HG02943 (cell line): ENCODE measurements around the gene SELENON.

Experiments used
- ATAC-seq: cut with Tn5 transposase; IDR thresholded peaks from one replicate; pipeline ENCODE4 v1.9.1; 2021; ENCODE audit warnings: mild to moderate bottlenecking, low read depth, moderate library complexity; ENCODE audit not compliant: unreplicated experiment

The SELENON gene, protein sequence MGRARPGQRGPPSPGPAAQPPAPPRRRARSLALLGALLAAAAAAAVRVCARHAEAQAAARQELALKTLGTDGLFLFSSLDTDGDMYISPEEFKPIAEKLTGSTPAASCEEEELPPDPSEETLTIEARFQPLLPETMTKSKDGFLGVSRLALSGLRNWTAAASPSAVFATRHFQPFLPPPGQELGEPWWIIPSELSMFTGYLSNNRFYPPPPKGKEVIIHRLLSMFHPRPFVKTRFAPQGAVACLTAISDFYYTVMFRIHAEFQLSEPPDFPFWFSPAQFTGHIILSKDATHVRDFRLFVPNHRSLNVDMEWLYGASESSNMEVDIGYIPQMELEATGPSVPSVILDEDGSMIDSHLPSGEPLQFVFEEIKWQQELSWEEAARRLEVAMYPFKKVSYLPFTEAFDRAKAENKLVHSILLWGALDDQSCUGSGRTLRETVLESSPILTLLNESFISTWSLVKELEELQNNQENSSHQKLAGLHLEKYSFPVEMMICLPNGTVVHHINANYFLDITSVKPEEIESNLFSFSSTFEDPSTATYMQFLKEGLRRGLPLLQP

DNA sequence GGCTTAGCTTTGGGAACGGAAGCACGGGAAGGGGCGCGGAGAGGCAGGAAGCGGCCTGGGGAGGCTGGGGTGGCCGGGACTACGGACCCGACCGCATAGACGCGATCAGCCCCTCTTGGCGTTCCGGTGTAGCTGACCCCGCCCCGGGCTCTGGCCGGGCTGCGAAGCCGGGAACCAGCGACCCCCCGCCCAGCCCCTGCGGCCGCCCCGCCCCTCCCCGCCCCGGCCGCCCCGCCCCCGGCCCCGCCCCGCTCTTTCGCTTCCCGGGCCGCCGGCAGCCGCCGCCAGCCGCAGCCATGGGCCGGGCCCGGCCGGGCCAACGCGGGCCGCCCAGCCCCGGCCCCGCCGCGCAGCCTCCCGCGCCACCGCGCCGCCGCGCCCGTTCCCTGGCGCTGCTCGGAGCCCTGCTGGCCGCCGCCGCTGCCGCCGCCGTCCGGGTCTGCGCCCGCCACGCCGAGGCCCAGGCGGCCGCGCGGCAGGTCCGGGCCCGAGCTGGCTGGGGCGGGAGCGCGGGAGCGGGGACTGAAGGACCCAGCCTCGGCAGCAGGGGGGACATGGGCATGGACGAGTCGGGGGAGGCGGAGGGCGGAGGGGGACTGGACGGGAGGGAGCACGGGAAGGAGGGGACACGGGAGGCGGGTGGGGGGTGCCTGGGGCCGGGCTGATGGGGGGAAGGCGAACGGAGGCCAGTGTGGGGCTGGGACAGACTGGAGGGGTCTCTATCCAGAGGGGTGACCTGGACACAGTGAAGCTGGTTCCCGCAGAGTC, at the start of gene SELENON:
TSS of gene SELENON (plus strand) at position 259 of the 768 bp plus-strand sequence. CDS start at position 297, 38 bp downstream.
- ATAC-seq: no peak

DNA sequence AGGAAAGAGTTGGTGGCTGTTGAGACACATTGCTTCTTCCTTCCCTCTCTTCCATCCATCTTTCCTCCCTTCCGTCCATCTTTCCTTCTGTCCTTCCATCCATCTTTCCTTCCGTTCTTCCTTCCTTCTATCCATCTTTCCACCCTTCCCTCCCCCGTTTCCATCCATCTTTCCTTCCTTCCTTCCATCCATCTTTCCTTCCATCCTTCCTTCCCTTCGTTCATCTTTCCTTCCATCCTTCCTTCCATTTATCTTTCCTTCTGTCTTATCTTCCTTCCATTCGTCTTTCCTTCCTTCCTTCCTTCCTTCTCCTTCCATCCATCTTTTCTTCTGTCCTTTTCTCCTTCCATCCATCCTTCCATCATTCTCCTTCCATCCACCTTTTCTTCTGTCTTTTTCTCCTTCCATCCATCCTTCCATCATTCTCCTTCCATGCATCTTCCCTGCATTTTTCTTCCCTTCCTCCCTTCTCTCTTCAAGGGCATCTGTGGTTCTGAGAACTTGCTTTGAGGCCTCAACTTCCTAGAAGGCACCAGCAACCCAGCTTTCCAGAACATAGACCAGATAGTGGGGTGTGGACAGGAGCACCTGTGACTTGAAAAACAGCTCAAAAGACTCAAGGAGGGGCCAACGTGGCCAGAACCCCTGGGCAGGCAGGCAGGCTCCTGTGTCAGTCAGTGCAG, 48.9 kb upstream of the SELENON start:
- ATAC-seq: no peak

GRCh38 chr1:25754470-25755181, 45.4 kb upstream of the SELENON start:
- no peak for ATAC-seq

GRCh38 chr1:25755475-25756125, 44.4 kb upstream of the SELENON start:
- no peak for ATAC-seq

- ATAC-seq: no peak
Observed at GRCh38 chr1:25756215-25756614, 43.8 kb upstream of the SELENON start.

DNA sequence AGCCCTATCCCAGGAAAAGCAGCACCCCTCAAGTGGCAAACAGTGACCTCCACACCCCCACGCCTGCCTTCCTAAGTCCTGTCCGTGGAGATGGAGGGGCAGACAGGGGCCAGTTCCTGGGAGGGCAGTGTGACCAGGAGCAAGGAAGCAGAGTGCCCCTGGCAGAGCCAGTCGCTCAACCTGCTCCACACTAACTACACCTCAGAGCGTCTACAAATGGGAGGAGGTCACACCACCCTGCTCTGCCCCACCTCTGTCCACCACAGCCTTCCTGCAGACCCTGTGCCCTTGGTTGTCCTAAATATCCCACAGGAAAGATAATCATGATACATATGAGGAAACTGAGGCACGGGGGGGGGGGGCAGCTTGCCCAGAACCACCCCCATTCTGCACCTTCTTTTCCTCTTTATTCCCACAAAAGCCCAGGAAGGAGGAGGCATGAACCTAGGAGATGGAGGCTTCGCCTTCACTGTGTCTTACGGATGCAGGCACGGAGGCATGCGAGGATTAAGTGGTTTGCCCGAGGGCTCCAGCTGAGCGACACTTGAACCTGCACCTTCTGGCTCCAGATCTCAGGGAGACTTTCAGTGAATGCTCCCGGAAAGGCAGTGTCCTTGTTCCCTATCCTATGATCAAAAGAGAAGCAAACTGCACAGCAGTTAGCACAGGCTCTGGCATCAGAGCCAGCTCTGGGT, 42.7 kb upstream of the SELENON start:
- ATAC-seq: no peak

- ATAC-seq: no peak
Observed at GRCh38 chr1:25757846-25758185, 42.2 kb upstream of the SELENON start.

- ATAC-seq: no peak
Observed at GRCh38 chr1:25758466-25759070, 41.4 kb upstream of the SELENON start.

GRCh38 chr1:25760122-25760719, 39.8 kb upstream of the SELENON start:
- no peak for ATAC-seq

DNA sequence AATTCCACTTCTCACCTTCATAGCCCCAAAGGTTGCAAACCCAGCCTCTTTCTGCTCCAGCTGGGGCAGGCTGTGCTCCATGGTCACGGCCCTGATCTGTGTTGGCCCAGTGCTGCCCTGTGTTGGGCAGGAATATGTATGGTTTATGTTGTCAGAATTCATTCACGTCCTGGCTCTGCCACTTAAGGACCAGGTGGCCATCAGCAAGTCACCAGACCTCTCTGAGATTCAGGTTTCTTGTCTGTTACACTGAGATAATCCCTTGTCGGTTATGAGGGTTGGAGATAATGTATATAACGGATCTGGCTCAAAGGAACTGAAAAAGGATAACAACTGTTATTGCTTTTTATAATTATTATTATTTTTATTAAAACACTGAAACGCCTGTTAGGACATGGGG, 39.1 kb upstream of the SELENON start:
- no peak for ATAC-seq

GRCh38 chr1:25763493-25763892, 36.5 kb upstream of the SELENON start:
- no peak for ATAC-seq

GRCh38 chr1:25765136-25765922, 34.7 kb upstream of the SELENON start:
- no peak for ATAC-seq

GRCh38 chr1:25765923-25766589, 33.9 kb upstream of the SELENON start:
- no peak for ATAC-seq

- no peak for ATAC-seq
Observed at GRCh38 chr1:25766721-25767436, 33.1 kb upstream of the SELENON start.

GRCh38 chr1:25767437-25767770, 32.6 kb upstream of the SELENON start:
- ATAC-seq: no peak

DNA sequence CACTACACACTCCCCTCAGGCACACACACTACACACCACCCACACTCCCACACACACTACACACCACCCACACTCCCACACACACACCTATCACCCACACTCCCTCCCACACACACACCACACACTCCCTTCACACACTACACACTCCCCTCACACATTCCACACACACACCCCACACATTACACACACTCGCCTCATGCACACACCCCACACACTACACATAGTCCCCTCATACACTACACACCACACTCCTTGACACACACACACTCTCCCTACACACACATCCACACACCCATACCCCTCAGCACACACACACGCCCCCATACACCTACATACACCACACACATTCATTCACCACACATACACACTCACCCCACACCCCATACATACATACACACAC, 31.0 kb upstream of the SELENON start:
- no peak for ATAC-seq
